Endothelial cell of umbilical vein (primary cell): ENCODE data around the gene ARHGAP22.

ENCODE experiments used
- CTCF ChIP-seq, 2 donors: IDR thresholded peaks; 1 replicate in 1 of 2; 2 replicates in 1 of 2; pipeline ENCODE4 v1.5.1; 2011; ENCODE audit warnings: low read length in 2 of 2, mild to moderate bottlenecking in 2 of 2, moderate library complexity in 2 of 2, control low read depth in 1 of 2, inconsistent platforms in 1 of 2, low read depth in 1 of 2; ENCODE audit not compliant: insufficient read depth in 1 of 2; ENCODE audit errors: extremely low read depth in 1 of 2
- EZH2 ChIP-seq: IDR thresholded peaks from 2 replicates; pipeline ENCODE4 v1.6.1; 2012; ENCODE audit warnings: borderline replicate concordance, low read depth, mild to moderate bottlenecking, moderate library complexity, low read length, inconsistent platforms; ENCODE audit not compliant: severe bottlenecking
- FOS ChIP-seq: IDR thresholded peaks from 2 replicates; pipeline ENCODE4 v1.6.1; 2011; ENCODE audit warnings: mild to moderate bottlenecking, low read length, moderate library complexity, borderline replicate concordance; ENCODE audit not compliant: insufficient read depth
- GATA2 ChIP-seq: IDR thresholded peaks from 2 replicates; pipeline ENCODE4 v1.7.0; 2011; ENCODE audit warnings: low read depth, mild to moderate bottlenecking, moderate library complexity, mixed read lengths, low read length; ENCODE audit not compliant: insufficient read length, insufficient read depth
- JUN ChIP-seq: IDR thresholded peaks from 2 replicates; pipeline ENCODE4 v1.6.1; 2011; ENCODE audit warnings: borderline replicate concordance, low read depth; ENCODE audit not compliant: insufficient read length, insufficient read depth
- MAX ChIP-seq: IDR thresholded peaks from 2 replicates; pipeline ENCODE4 v1.6.1; 2011; ENCODE audit not compliant: insufficient read depth, insufficient read length
- MYC ChIP-seq: IDR thresholded peaks from one replicate; pipeline ENCODE4 v1.6.1; 2011; ENCODE audit warnings: mild to moderate bottlenecking, low read depth, low read length
- POLR2A ChIP-seq: IDR thresholded peaks from 2 replicates; pipeline ENCODE4 v1.6.1; 2012; ENCODE audit warnings: low read depth, mild to moderate bottlenecking, control low read depth, low read length
- POLR2AphosphoS5 ChIP-seq: IDR thresholded peaks from 2 replicates; pipeline ENCODE4 v1.6.1; 2012; ENCODE audit warnings: low read depth, mild to moderate bottlenecking, control low read depth, low read length, moderate library complexity; ENCODE audit not compliant: insufficient read depth

- no peak for TF ChIP-seq CTCF (IDR thresholded peaks at IDR 0.05; ENCODE audit: extremely low read depth in 1 of 2, insufficient read depth in 1 of 2, low read depth in 1 of 2, low read length in 2 of 2)
- no peak for TF ChIP-seq POLR2A
- TF ChIP-seq MAX, result no peak
- TF ChIP-seq EZH2, result no peak
- no peak for TF ChIP-seq POLR2AphosphoS5
- no peak for TF ChIP-seq JUN
- TF ChIP-seq MYC, result no peak
- no peak for TF ChIP-seq FOS
- TF ChIP-seq GATA2, result no peak
These were observed 47.0 kb upstream of the ARHGAP22 start for GRCh38 chr10:48651839-48652238.
